ENCODE measurements around the gene LAP3.
"Not testable (repeated sequence)": the region's sequence is repeated elsewhere in the genome, so short reads cannot be mapped to it uniquely, and the experiment has no call there.

The LAP3 gene

DNA sequence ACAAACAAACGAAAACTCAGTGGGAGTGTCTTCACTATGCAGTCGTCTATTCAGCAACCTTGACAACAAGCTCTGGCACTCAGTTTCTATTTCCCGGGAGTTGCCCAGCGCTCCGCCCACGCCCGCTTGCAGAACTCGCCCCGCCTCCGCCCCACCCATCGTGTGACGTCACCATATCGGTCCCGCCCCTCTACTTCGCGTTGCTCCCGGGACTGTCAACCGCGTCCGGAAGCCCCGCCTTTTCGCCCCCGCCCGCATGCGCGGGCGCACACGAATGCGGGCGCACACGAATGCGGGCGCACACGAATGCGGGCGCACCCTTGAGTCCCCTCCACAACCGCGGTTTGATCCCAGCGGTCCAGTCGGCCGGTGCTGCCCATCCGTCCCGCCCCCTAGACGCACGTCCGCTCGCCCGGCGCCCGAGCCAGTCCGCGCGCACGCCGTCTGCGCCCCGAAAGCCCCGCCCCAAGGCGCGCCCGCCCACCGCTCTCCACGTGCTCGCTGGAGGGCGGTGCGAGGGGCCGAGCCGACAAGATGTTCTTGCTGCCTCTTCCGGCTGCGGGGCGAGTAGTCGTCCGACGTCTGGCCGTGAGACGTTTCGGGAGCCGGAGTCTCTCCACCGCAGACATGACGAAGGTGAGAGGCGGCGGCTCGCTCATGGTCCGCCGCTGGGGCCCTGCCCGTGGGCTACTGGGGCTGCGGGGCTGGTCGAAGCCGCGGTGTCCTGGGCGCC, at the start of gene LAP3:
Gene LAP3 (plus strand): TSS at position 267 of the 733 bp plus-strand sequence. CDS start 268 bp downstream, at position 535.
- peak; percentile 81 for DNase-seq

DNA sequence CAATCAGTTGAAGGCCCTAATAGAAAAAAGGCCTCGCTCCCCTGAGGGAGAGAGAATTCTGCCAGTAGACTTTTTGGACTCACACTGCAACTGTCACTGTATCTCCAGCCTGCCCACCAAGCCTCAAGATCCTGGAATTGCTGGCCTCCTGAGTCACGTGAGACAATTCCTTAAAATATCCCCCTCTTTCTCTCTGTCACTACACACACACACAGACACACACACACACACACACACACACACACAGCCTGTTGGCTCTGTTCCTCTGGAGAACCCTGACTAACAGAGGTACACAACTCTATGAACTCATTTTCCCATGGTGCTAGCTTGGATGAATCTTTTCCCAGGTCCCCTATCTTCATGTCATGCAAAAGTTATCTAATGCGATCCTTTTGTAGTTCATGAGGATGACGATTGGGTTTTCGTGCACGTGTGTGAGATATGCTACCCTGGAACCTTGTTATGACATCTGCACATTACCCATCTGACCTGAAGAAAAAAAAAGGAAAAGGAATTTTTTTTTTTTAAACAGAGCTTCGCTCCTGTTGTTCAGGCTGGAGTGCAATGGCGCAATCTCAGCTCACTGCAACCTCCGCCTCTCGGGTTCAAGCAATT, 48.3 kb upstream of the LAP3 start:
- DNase-seq: no peak

DNA sequence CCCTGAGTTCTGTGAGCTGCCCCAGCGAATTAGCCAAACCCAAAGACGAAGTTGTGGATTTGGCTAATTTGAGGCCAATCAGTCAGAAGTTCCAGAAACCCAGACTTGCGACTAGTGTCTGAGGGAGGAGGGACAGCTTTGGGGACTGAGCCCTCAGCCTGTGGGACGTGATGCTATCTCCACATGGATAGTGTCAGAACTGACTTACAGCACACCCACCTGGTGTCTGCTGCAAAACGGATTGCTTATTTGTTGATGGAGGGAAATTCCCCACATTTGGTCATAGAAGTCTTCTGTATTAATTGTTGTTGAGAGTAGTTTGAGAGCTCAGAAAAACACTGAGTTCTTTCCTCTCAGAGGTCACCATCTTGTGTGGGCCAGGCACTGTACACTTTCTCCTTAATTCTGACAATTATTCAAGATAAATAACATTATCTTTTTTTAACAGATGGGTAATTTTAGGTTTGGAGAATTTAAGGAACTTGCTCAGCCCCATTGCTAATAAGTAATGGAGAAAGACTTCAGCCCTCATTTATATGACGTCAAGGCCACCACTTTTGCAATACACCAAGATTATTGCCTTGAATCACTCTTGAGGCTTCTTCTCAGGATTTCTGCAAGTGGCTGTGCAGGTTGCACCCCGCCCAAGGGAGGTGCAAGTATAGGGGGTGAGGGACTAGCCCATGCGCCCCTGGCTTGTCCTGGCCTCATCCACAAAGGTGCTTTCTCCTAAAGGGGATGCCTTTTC, 45.3 kb upstream of the LAP3 start:
- DNase-seq: no peak

GRCh38 chr4:17534705-17535104, 42.3 kb upstream of the LAP3 start:
- DNase-seq: no peak

DNA sequence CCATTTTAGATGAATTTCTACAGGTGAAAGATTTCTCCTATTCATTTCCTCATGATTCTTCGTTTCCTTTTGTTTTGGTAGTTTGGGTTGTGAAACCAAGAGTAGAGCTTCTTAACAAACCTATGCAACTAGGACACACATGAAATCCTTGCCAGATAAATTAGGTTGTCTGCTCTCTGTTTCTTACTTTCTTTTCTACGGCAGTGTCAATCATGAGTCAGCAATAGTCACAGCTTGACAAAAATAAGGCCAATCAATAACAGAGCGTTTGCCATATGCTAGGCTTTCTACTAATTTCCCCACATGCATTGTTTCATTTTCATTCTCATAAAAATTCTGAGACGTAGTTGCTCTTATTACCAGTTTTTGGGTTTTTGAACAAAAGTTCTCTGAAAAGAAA, 41.8 kb upstream of the LAP3 start:
- no peak for DNase-seq

DNA sequence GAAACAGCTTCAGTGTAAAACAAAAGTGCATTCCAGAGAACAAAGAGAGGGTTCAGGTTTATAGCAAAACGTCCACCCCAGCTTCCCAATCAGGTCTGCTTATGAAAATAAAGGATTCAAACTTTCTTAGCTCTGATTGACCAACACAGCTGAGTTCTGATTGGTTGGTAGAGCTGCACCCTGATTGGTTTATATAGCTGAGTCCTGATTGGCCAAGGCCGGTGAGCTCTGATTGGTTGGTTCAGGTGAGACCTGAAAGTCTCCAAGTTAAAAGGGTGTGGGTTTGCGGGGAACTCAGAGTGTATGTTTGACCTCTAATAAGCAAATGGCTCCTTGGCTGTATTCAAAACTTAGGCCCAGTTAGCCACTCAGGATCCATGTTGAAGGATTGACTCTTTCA, 41.1 kb upstream of the LAP3 start:
- no peak for DNase-seq

DNA sequence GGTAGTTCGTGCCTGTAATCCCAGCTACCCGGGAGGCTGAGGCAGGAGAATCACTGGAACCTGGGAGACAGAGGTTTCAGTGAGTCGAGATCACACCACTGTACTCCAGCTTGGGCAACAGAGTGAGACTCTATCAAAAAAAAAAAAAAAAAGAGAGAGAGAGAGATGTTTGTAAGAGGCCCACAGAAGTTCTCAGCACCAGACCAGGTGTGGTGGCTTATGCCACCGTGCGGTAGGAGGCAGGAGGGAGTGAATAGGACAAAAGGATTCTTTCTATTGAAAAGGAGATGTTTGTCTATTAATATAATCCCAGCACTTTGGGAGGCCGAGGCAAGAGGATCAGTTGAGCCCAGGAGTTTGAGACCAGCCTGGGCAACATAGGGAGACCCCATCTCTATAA, 39.9 kb upstream of the LAP3 start:
- not testable (repeated sequence) for DNase-seq

DNA sequence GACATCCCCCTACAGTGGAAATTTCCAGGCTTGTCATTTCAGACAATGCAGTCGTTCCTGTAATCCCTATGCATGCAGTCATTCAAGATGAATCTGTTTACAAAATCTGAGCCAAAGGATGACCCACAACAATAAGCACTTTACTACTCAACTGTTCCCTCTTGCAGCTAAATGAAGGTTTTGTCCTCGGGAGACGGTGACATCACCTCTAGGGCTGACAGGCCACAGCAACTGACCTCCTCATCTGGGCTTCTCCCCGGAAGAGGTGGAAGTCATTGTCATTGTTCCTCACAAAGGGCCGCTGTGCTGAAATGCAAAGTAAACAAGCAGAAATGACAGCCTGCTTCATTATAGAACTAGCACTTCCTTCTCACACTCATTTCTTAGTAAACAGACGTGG, 32.8 kb upstream of the LAP3 start:
- no peak for DNase-seq

DNA sequence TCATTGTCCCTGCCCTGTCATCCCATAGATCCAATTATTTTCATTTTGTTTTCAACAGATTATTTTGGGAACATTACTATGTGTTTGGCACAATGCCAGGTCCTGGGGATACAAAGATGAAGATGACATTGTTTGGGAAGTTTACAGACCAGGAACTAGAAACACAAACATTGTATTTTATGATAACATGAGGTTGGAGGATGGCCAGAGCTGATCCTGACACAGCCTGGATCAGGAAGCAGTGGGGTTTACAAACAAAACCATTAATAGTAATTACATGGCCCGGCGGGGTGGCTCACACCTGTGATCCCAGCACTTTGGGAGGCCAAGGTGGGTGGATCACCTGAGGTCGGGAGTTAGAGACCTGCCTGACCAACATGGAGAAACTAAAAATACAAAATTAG, 32.2 kb upstream of the LAP3 start:
- DNase-seq: no peak

DNA sequence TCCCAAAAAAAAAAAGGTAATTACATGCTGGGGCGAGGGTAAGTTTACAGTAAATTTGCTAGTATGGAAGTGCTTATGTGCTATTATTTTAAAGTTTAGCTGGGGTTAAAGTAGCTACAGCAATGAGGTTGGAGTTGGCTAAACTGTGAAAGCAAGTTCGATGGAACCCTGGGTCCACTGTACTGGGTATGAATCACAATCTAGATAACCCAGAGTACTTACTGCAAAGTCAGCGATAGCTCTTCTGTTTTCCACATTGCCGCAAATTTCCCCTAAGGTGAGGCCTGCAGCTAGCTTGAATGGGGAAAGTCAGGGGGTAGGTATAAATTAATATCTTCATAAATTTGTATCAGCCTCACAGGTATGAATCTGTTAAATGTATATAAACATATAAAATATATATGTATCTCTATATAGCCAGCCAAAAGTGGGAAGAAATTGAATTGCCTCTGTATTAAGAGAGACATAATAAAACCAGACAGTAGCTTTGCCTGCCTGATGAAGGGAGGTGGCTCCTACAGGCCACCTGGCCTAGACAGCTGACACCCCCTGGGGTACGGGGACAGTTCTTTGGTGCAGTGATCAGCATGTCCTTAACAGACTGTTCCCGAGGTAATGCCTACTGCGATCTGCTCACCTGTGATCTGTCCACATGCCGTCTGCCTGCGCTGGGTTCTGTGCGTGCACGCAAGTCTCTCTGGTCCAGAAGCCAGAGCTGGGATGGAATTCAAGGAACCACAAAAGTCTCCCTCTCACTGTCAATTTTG, 31.4 kb upstream of the LAP3 start:
- DNase-seq: no peak

DNA sequence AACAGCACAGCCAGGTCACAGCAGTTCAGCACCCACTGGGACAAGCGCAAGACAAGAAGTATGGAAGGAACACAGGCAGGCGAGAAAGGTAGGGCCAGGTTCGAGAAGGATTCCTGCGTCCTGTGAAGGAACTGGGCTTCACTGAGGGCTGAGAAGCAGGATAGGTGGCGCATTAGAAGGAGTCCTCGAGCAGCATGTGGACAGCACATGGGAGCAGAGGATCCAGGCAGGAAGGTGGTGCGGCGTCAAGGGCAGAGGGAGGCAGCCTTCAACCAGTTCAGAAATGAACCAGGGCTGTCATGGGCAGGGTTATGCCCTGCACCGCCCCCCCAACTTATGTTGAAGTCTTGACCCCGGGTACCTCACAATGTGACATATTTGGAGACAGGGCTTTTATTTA, 30.8 kb upstream of the LAP3 start:
- no peak for DNase-seq

- DNase-seq: no peak
Measured at GRCh38 chr4:17546678-17547077, 30.3 kb upstream of the LAP3 start.

DNA sequence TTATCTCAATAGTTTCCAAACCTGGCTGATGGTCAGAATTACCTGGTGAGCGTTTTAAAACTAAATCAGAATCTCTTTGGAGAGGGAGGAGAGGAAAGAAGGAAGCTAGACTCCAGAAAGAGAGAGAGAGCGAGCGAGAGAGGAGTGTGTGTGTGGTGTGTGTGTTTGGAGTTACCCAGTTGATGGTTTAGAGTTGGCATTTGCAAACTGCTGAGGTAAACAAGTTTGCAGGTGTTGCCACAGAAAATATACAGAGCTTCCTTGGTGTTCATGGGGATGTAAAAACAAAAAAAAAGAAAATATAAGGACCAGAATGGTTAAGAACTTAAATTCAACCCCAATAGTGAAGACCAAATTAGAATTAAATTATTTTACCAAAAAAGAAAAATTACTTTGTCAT, 26.4 kb upstream of the LAP3 start:
- DNase-seq: no peak

- DNase-seq: no peak
Measured at GRCh38 chr4:17552427-17552826, 24.6 kb upstream of the LAP3 start.

DNA sequence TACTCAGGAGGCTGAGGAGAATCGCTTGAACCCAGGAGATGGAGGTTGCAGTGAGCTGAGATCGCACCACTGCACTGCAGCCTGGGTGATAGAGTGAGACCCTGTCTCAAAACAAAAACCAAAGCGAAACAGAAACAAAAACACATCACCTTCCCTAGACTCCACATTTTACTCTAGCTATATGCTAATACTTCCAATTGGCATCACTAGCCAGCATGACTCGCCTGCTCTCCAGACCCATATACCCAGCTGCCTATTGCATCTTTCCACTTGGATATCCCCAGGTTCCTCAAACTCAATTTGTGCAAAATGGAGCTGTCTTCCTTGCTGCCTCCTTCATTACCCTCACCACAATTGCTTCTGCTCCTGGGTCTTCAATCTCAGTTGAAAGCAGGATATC, 22.4 kb upstream of the LAP3 start:
- DNase-seq: no peak

- no peak for DNase-seq
Measured at GRCh38 chr4:17556498-17556897, 20.5 kb upstream of the LAP3 start.

GRCh38 chr4:17557880-17558279, 19.1 kb upstream of the LAP3 start:
- DNase-seq: no peak

GRCh38 chr4:17558941-17559708, 17.9 kb upstream of the LAP3 start:
- DNase-seq: no peak

- DNase-seq: no peak
Measured at GRCh38 chr4:17559709-17560048, 17.3 kb upstream of the LAP3 start.

DNA sequence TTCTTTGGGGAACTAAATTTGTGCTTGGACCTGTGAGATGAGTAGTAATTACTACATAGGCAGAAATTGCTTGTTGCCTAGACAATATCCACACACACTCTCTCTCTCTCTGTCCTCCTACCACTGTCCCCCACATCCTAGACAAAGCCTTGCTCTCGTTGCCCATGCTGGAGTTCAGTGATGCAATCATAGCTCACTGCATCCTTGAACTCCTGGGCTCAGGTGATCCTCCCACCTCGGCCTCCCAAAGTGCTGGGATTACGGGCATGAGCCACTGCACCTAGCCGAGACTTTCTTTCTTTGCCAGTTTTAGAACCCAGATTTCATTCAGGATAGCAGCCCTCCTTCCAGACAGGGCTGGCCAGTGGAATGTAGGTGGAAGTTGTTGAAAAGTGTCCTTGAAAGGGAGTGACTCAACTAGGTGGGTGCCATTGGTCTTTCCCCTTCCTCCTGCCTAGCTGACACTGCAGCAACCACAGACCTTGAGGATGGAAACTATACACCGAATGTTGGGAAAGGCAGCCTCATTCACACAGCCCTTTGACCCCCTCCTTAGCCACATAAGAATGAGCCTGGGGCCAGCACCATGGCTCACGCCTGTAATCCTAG, 16.8 kb upstream of the LAP3 start:
- DNase-seq: no peak

DNA sequence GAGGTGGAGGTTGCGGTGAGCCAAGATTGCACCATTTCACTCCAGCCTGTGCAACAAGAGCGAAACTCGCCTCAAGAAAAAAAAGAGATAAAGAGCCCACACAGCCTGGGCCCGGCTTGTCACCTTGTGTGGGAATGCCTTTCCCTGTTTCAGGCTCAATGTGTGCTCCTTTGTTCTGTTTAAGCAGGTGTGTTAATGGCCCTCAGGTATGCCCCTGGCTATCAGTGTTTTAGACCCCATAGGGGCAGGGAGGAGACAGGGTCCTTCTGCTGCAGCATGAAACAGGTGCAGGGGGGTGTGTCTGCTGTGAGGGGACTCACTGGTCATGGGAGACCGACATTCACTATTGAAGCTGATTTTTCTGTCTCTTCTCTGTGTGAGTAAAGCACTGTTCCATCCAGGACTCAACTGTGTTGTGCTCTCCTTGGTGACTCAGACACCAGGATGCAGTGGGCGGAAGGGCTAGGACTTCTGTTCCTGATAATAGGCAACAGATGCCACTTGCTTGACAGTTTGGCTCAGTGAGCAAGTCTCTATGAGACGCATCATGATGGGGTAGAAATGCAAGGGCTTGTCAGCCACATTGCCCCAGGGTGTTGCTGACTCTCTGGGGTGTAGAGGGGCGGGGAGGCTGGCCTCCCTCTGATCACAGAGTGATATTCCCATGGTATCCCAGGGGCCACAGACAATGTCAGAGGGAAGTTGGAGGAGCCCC, 15.6 kb upstream of the LAP3 start:
- peak; percentile 12 for DNase-seq

GRCh38 chr4:17562157-17562556, 14.8 kb upstream of the LAP3 start:
- DNase-seq: no peak

All from NCI-H2171 treated with DMSO at 0.1 percent for 48 hours (cell line).